H9 (cell line): Measurements from ENCODE around the gene SEZ6. TPM values are rescaled to one million over a fixed set of nuclear protein-coding genes. Genes with fewer than 3 reads are reported as not detected.

Source experiments
- DNase-seq: peaks from one replicate; pipeline ENCODE4 v3.0.0-alpha.2; 2017
- H2AFZ ChIP-seq: one replicate; pipeline ENCODE4 v1.6.1; 2013; ENCODE audit warnings: mild to moderate bottlenecking, low read length, control low read depth, moderate library complexity
- H2AK5ac ChIP-seq: 2 replicates; pipeline ENCODE4 v1.6.1; 2013; ENCODE audit warnings: low read length, control low read depth, mixed read lengths; ENCODE audit not compliant: insufficient read length
- H2BK120ac ChIP-seq: one replicate; pipeline ENCODE4 v1.6.1; 2013; ENCODE audit warnings: low read depth, mild to moderate bottlenecking, low read length, control low read depth, inconsistent platforms; ENCODE audit not compliant: poor library complexity, severe bottlenecking
- H2BK12ac ChIP-seq: 2 replicates; pipeline ENCODE4 v1.6.1; 2013; ENCODE audit warnings: low read length, control low read depth, mixed read lengths, low read depth; ENCODE audit not compliant: insufficient read length
- H2BK15ac ChIP-seq: 2 replicates; pipeline ENCODE4 v1.6.1; 2013; ENCODE audit warnings: low read depth, low read length, control low read depth
- H2BK20ac ChIP-seq: one replicate; pipeline ENCODE4 v1.6.1; 2013; ENCODE audit warnings: low read depth, mild to moderate bottlenecking, low read length, control low read depth, inconsistent platforms; ENCODE audit not compliant: poor library complexity, severe bottlenecking
- H2BK5ac ChIP-seq: 2 replicates; pipeline ENCODE4 v1.6.1; 2013; ENCODE audit warnings: low read length, control low read depth, mixed read lengths; ENCODE audit not compliant: insufficient read length
- H3K14ac ChIP-seq: 2 replicates; pipeline ENCODE4 v1.6.1; 2013; ENCODE audit warnings: low read length, control low read depth; ENCODE audit not compliant: insufficient read depth
- H3K18ac ChIP-seq: 2 replicates; pipeline ENCODE4 v1.6.1; 2013; ENCODE audit warnings: low read depth, mild to moderate bottlenecking, mixed read lengths, low read length, control low read depth; ENCODE audit not compliant: insufficient read length
- H3K23ac ChIP-seq: 2 replicates; pipeline ENCODE4 v1.6.1; 2013; ENCODE audit warnings: low read length, control low read depth, mixed read lengths, low read depth; ENCODE audit not compliant: insufficient read length
- H3K23me2 ChIP-seq: 2 replicates; pipeline ENCODE4 v1.6.1; 2013; ENCODE audit warnings: low read depth, mild to moderate bottlenecking, mixed read lengths, low read length, control low read depth; ENCODE audit not compliant: insufficient read length, poor library complexity, severe bottlenecking
- H3K27ac ChIP-seq: 2 replicates; pipeline ENCODE4 v1.5.1; 2013; ENCODE audit warnings: low read length, control low read depth, mixed read lengths, low read depth; ENCODE audit not compliant: insufficient read length
- H3K27me3 ChIP-seq: 2 replicates; pipeline ENCODE4 v1.6.1; 2013; ENCODE audit warnings: low read length, control low read depth, inconsistent platforms; ENCODE audit not compliant: insufficient read depth
- H3K4ac ChIP-seq: 2 replicates; pipeline ENCODE4 v1.6.1; 2013; ENCODE audit warnings: low read depth, mild to moderate bottlenecking, control low read depth, inconsistent platforms, low read length, moderate library complexity
- H3K4me1 ChIP-seq: 2 replicates; pipeline ENCODE4 v1.6.1; 2013; ENCODE audit warnings: low read length, control low read depth, inconsistent platforms; ENCODE audit not compliant: insufficient read depth
- H3K4me2 ChIP-seq: 2 replicates; pipeline ENCODE4 v1.6.1; 2013; ENCODE audit warnings: low read length, control low read depth, mixed read lengths; ENCODE audit not compliant: insufficient read length, insufficient read depth
- H3K56ac ChIP-seq: 2 replicates; pipeline ENCODE4 v1.6.1; 2013; ENCODE audit warnings: low read depth, mild to moderate bottlenecking, mixed read lengths, low read length, control low read depth; ENCODE audit not compliant: insufficient read length
- H3K79me1 ChIP-seq: 2 replicates; pipeline ENCODE4 v1.6.1; 2013; ENCODE audit warnings: low read depth, mild to moderate bottlenecking, moderate library complexity, low read length, control low read depth, inconsistent platforms; ENCODE audit not compliant: insufficient read depth, poor library complexity, severe bottlenecking
- H3K79me2 ChIP-seq: 2 replicates; pipeline ENCODE4 v1.6.1; 2013; ENCODE audit warnings: low read length, control low read depth, inconsistent platforms; ENCODE audit not compliant: insufficient read depth
- H3K9ac ChIP-seq: 2 replicates; pipeline ENCODE4 v1.6.1; 2013; ENCODE audit warnings: low read length, control low read depth, mixed read lengths; ENCODE audit not compliant: insufficient read length; ENCODE audit errors: extremely low read depth
- H3K9me3 ChIP-seq: one replicate; pipeline ENCODE4 v1.6.1; 2013; ENCODE audit warnings: low read depth, low read length, inconsistent platforms; ENCODE audit not compliant: control insufficient read depth
- H3T11ph ChIP-seq: one replicate; pipeline ENCODE4 v1.6.1; 2013; ENCODE audit warnings: mild to moderate bottlenecking, low read length, control low read depth, inconsistent platforms
- H4K20me1 ChIP-seq: one replicate; pipeline ENCODE4 v1.6.1; 2013; ENCODE audit not compliant: control insufficient read depth, insufficient read length, insufficient read depth
- H4K5ac ChIP-seq: 2 replicates; pipeline ENCODE4 v1.6.1; 2013; ENCODE audit warnings: low read depth, mild to moderate bottlenecking, mixed read lengths, low read length, control low read depth; ENCODE audit not compliant: insufficient read length
- H4K8ac ChIP-seq: replicated peaks from 2 replicates; pipeline ENCODE4 v1.6.1; 2013; ENCODE audit warnings: low read length, control low read depth, mixed read lengths, low read depth; ENCODE audit not compliant: insufficient read length
- H4K91ac ChIP-seq: 2 replicates; pipeline ENCODE4 v1.6.1; 2013; ENCODE audit warnings: low read depth, mild to moderate bottlenecking, moderate library complexity, mixed read lengths, low read length, control low read depth; ENCODE audit not compliant: insufficient read length
- H3K27ac Mint-ChIP-seq, 3 experiments: 2 replicates in 2 of 3; 3 replicates in 1 of 3; pipeline ENCODE4 v1.8.0; 2020 to 2021; ENCODE audit warnings: mixed read lengths in 3 of 3, mild to moderate bottlenecking in 1 of 3, moderate library complexity in 1 of 3
- H3K27me3 Mint-ChIP-seq: 2 replicates; pipeline ENCODE4 v1.8.0; 2021; ENCODE audit warnings: low read depth, mild to moderate bottlenecking, moderate library complexity, mixed read lengths
- H3K36me3 Mint-ChIP-seq, 3 experiments: 2 replicates in 2 of 3; 3 replicates in 1 of 3; pipeline ENCODE4 v1.8.0; 2020 to 2021; ENCODE audit warnings: low read depth in 3 of 3, mixed read lengths in 3 of 3; ENCODE audit not compliant: insufficient read depth in 1 of 3
- H3K4me1 Mint-ChIP-seq, 2 experiments: 2 replicates each; pipeline ENCODE4 v1.8.0; 2020; ENCODE audit warnings: mixed read lengths in 2 of 2
- H3K4me3 Mint-ChIP-seq, 2 experiments: 2 replicates in 1 of 2; 3 replicates in 1 of 2; pipeline ENCODE4 v1.8.0; 2020 to 2021; ENCODE audit warnings: mild to moderate bottlenecking in 2 of 2, mixed read lengths in 2 of 2, moderate library complexity in 1 of 2
- H3K9me3 Mint-ChIP-seq, 2 experiments: 2 replicates in 1 of 2; 3 replicates in 1 of 2; pipeline ENCODE4 v1.8.0; 2020; ENCODE audit warnings: mild to moderate bottlenecking in 2 of 2, mixed read lengths in 2 of 2, moderate library complexity in 1 of 2
- CTCF ChIP-seq: fragments of 200-600 bp; sonication (generic); conservative IDR thresholded peaks from 3 replicates; pipeline ENCODE4 v1.8.0; 2021; ENCODE audit warnings: antibody characterized with exemption, mild to moderate bottlenecking
- WGBS: extraction: QIAGEN DNeasy Blood & Tissue Kit; methylation state at CpG from one replicate; pipeline ENCODE4 v1.1.7; 2013; ENCODE audit warnings: missing lambda C conversion rate, low lambda C conversion rate, mixed read lengths; ENCODE audit not compliant: insufficient read length; ENCODE audit errors: extremely low coverage; 5-methylcytosine and 5-hydroxymethylcytosine counted together
- total RNA-seq: library from RNA; stranded (reverse); gene quantifications from 2 replicates; pipeline ENCODE4 v1.2.1, GENCODE V29; 2021

SEZ6 gene
- total RNA-seq, 1 experiment from 2014 or later, result 1.8 TPM

- Histone ChIP-seq H2BK12ac (no peak overlapping the region), H3K4ac (no peak overlapping the region), H4K91ac (no peak overlapping the region), H3K27ac (no peak overlapping the region), H3K56ac (no peak overlapping the region), H4K5ac (no peak overlapping the region), H3K79me2 (no peaks in the 10 kb centered on the region; the same call in 1 of the 2 replicates), H3K9me3 (no peaks in the 10 kb centered on the region), H2BK5ac (no peak overlapping the region), H2AK5ac (no peak overlapping the region), H4K20me1 (no peaks in the 10 kb centered on the region), H3K4me2 (no peak overlapping the region), H2AFZ (no peak overlapping the region), H4K8ac (no peak overlapping the region), H3K18ac (no peak overlapping the region), H3K23me2 (peaks cover 6% of the 10 kb centered on the region), H2BK20ac (no peak overlapping the region), H3K4me1 (peaks cover 17% of the 10 kb centered on the region), H3T11ph (no peak overlapping the region), H2BK15ac (no peak overlapping the region), H3K27me3 (no peaks in the 10 kb centered on the region), H3K14ac (no peak overlapping the region), H2BK120ac (no peak overlapping the region), H3K23ac (no peak overlapping the region), H3K79me1 (no peaks in the 10 kb centered on the region), H3K9ac (no peak overlapping the region)
- Mint-ChIP-seq H3K4me3 (no peak overlapping the region), H3K27me3 (no peaks in the 10 kb centered on the region), H3K36me3 (peaks cover 6 to 21% (median 19%) of the 10 kb centered on the region in 3 experiments; a peak in 6 of 7 replicates), H3K4me1 (peaks cover 52 to 60% of the 10 kb centered on the region in 2 experiments), H3K9me3 (no peaks in the 10 kb centered on the region), H3K27ac (peak overlapping the region in 2 of 3 experiments; percentile 14 to 28; a peak in 1 of 7 replicates)
- TF ChIP-seq CTCF, result no peak
- DNase-seq, result no peak
- WGBS, result no CpG with 5 or more reads among the region's 5 CpGs
Measured at GRCh38 chr17:29046473-29046839, 40.6 kb upstream of the SEZ6 start.
